ENCODE data around the gene TMED1. TPM values are rescaled to one million over a fixed set of nuclear protein-coding genes. Genes with fewer than 3 reads are reported as not detected.

TMED1 gene

GRCh38 chr19:10782795-10783194 lies 53.2 kb downstream of the TMED1 start:
- H3K4me3 ChIP-seq (ENCODE audit: insufficient read depth in 1 of 2, low read depth in 1 of 2, low read length in 2 of 2), result no peak overlapping the region

More at GRCh38 chr19:10782795-10783194, 53.2 kb downstream of the TMED1 start:
- Histone ChIP-seq H2BK5ac (ENCODE audit: low read depth, low read length, poor library complexity, severe bottlenecking) (no peak overlapping the region), H3K27me3 (ENCODE audit: control insufficient read depth in 1 of 2, insufficient read depth in 1 of 2, low read length in 2 of 2) (no peaks in the 10 kb centered on the region), H2BK15ac (ENCODE audit: low read depth, poor library complexity, severe bottlenecking) (no peak overlapping the region), H3K4me2 (ENCODE audit: low read length, poor library complexity, severe bottlenecking) (no peak overlapping the region), H3K36me3 (ENCODE audit: control insufficient read depth in 1 of 2, insufficient read depth in 2 of 2, low read depth in 1 of 2, low read length in 2 of 2) (peaks cover 80 to 81% of the 10 kb centered on the region in 2 experiments), H2AFZ (ENCODE audit: low read depth, low read length) (no peak overlapping the region), H4K91ac (ENCODE audit: low read length) (no peak overlapping the region), H3K9me3 (ENCODE audit: control insufficient read depth, low read length) (no peaks in the 10 kb centered on the region), H3K4me1 (ENCODE audit: control insufficient read depth, insufficient read depth, low read depth, low read length) (no peaks in the 10 kb centered on the region), H2AK5ac (ENCODE audit: low read length, severe bottlenecking) (no peak overlapping the region), H2BK12ac (ENCODE audit: low read length in 2 of 2) (no peak overlapping the region), H3K18ac (ENCODE audit: low read depth in 1 of 2, low read length in 2 of 2) (no peak overlapping the region), H3K27ac (ENCODE audit: low read length, poor library complexity, severe bottlenecking) (no peak overlapping the region), H2BK120ac (ENCODE audit: low read depth, low read length) (no peak overlapping the region), H4K8ac (ENCODE audit: low read length) (no peak overlapping the region), H3K4ac (ENCODE audit: low read depth in 1 of 2, low read length in 2 of 2) (no peak overlapping the region), H3K9ac (ENCODE audit: low read length) (no peak overlapping the region), H3K79me1 (replicated peaks; ENCODE audit: low read length, poor library complexity, severe bottlenecking) (peaks cover 34% of the 10 kb centered on the region), H3K23ac (ENCODE audit: low read length in 2 of 2) (no peak overlapping the region), H3K14ac (ENCODE audit: low read length in 2 of 2) (no peak overlapping the region)
- WGBS, result 98% methylated on average over 13 of the region's 13 CpGs
- DNase-seq, result no peak

Small RNA genes within 50 kb of the gene (small RNA-seq; reads per million reads assigned to genes)
- 2.0 reads per million for gene MIR199A1 (ENCODE audit: low read depth)
- not detected for gene MIR6793 (ENCODE audit: low read depth)

Data from mesenchymal stem cell (in vitro differentiated cells and primary cell).